Hypothalamus (tissue), 51 donors: Measurements from ENCODE around the gene CLCA4.

ENCODE experiments used
- DNase-seq, 51 donors: peaks; one replicate each; lab custom pipeline; 2025; lab: John Stamatoyannopoulos, UW

Gene CLCA4

GRCh38 chr1:86527306-86527705 is 19.6 kb upstream of the CLCA4 start:
- no peak for DNase-seq

GRCh38 chr1:86530211-86530845 is 16.6 kb upstream of the CLCA4 start:
- no peak for DNase-seq

DNA sequence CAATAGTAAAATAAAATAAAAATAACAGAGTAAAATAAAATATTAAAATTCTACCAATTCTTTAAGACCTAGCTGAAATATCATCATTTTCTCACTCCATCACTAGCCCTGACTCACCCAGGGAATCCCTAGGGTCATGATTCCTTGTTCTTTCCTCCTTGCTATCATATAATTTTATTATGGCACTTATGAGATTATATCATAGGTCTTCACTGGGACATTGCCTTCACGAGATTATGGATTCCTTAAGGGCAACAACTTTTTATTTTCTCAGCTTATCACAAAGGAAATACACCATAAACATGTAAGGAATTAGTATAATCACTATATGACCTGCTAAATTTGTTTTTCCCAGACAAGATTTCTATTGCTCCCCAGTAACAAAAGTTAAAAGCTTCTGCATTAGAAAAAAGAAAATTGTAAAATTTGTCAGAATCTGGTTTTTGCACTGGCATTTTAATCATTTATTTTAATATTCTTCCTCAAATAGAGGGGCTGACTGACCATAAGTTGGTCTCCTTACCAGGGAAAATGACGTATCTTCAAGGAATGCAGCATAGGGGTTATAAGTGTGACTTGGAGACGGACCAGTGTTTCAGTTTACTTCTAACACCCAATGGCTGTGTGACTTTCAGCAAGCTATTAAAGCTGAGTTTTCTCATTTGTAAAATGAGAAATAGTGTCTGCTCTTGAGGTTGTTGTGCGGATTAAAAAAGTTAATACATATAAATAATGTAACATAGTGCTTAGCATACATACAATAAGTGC is 8.8 kb upstream of the CLCA4 start:
- DNase-seq, result no peak

- DNase-seq, result no peak
These were observed 8.1 kb upstream of the CLCA4 start for GRCh38 chr1:86538775-86539174.

- DNase-seq, result no peak
These were observed 5.0 kb upstream of the CLCA4 start for GRCh38 chr1:86541859-86542258.

- no peak for DNase-seq
These were observed 4.2 kb upstream of the CLCA4 start for GRCh38 chr1:86542631-86543030.

DNA sequence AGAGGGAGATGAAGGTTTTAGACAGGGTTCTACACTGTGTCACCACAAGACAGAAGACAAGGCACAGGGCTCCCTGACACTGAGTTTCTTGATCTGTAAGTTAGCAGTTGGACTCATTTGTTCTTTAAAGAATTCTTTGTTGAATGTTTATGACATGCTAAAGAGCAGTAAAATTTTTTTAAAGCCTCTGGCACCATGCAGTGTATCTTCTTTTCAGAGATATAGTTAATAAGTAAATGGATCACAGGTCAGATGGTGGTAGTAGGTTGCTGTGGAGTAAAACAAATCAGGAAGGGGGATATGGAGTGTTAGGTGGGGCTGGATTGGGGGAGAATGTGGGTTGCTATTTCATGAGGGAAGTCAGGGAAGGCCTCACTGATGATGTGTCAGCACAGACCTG is 2.0 kb downstream of the CLCA4 start:
- DNase-seq, result no peak

DNA sequence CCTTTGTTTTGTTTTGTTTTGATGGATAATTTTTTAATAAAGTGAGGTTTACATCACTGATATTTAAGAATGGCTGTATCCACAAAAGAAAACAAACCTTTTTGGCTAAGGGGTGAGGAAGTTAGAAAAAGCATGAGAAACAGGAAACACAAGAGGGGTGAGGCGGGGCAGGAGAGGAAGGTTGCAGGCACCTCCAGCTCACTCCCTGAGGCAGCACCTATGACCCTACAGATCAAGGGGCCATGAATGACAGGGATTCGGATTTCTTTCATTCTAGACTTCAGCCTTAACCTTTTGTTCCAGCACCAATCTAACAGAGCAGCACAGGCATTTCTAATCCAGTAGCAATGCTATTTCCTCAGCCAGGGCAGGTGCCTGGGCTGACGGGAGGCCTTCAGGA is 4.4 kb downstream of the CLCA4 start:
- no peak for DNase-seq

DNA sequence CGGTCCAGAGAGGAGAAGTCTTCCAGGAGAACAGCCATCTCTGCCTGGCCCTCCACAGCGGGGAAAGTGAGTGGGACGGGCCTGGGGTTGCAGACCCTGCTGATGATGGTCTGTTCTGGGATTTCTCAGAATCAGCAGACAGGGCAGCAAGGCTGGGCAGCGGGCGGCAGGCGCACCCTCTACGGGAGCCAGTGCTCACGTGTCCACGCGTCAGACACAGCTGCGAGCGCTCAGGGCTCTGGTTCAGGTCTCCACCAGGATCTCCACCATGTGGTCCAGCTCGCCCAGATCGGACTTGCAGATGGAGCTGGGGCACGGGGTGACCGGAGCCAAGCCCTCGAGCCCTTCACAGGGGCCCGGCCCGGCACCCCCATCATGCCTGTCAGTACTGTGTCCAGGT is 5.5 kb downstream of the CLCA4 start:
- DNase-seq, result no peak

GRCh38 chr1:86557739-86558138 is 10.9 kb downstream of the CLCA4 start:
- DNase-seq, result no peak

DNA sequence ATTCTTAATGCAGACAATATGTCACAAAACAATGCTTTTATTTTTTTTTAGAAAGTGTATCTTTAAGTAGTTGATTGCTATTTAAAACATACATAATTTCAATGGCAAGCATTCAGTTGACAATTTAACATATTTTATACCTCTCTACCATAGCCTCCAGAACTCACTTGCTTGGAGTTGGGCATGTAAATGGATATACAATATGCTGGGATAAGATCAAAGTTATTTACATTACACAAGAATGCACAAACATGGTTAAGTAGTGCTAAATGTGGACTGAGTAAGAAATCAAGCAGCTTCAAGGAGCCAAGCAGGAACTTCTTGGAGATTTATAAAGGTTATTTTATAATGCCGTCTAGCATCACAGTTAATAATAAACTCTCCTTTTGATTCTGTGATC is 17.0 kb downstream of the CLCA4 start:
- no peak for DNase-seq

- no peak for DNase-seq
These were observed 20.5 kb downstream of the CLCA4 start for GRCh38 chr1:86567341-86567740.

GRCh38 chr1:86567878-86568277 is 21.0 kb downstream of the CLCA4 start:
- no peak for DNase-seq

- no peak for DNase-seq
These were observed 27.0 kb downstream of the CLCA4 start for GRCh38 chr1:86573763-86574484.

- DNase-seq, result no peak
These were observed 34.4 kb downstream of the CLCA4 start for GRCh38 chr1:86581231-86581630.

- no peak for DNase-seq
These were observed 35.3 kb downstream of the CLCA4 start for GRCh38 chr1:86582161-86582560.

GRCh38 chr1:86583032-86583431 is 36.2 kb downstream of the CLCA4 start:
- DNase-seq, result no peak

GRCh38 chr1:86583593-86583992 is 36.7 kb downstream of the CLCA4 start:
- no peak for DNase-seq

DNA sequence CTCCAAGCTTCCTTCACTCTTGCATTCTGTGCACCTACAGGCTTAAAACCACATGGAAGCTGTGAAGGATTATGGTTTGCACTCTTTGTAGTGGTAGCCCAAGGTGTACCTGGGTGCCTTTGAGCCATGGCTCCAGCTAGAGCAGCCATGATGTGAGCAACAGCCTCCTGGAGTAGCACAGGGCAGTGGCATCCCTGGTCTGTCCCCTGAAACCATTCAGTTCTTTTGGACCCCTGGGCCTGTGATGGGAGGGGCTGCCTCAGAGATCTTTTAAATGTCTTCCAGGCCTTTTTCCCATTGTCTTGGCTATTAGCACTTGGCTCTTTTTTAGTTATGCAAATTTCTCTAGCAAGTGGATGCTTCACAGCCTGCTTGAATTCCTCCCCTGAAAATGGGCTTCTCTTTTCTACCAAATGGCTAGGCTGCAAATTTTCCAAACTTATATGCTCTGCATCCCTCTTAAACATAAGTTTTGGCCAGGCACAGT is 47.4 kb downstream of the CLCA4 start:
- no peak for DNase-seq

GRCh38 chr1:86596224-86596623 is 49.3 kb downstream of the CLCA4 start:
- DNase-seq, result no peak

GRCh38 chr1:86596741-86597290 is 49.9 kb downstream of the CLCA4 start:
- no peak for DNase-seq
